Hepatocyte (in vitro differentiated cells): ENCODE results near the gene ICAM4. TPM values are rescaled to one million over a fixed set of nuclear protein-coding genes. Genes with fewer than 3 reads are reported as not detected.
"Not testable (repeated sequence)": the region's sequence is repeated elsewhere in the genome, so short reads cannot be mapped to it uniquely, and the experiment has no call there.

Experiments used
- DNase-seq: peaks from one replicate; pipeline ENCODE4 v3.0.0-alpha.2; 2016; ENCODE audit warnings: low spot score
- H2AFZ ChIP-seq: fragments of 200-600 bp; sonication (generic); 2 replicates; pipeline ENCODE4 v1.6.0; 2016; ENCODE audit warnings: antibody characterized with exemption, mild to moderate bottlenecking
- H3K27ac ChIP-seq: fragments of 200-600 bp; sonication (generic); 2 replicates; pipeline ENCODE4 v1.5.1; 2016; ENCODE audit warnings: mild to moderate bottlenecking
- H3K27me3 ChIP-seq: fragments of 200-600 bp; sonication (generic); 2 replicates; pipeline ENCODE4 v1.6.1; 2016
- H3K36me3 ChIP-seq: fragments of 200-600 bp; sonication (generic); replicated peaks from 2 replicates; pipeline ENCODE4 v1.5.1; 2016; ENCODE audit warnings: low read depth; ENCODE audit not compliant: insufficient read depth
- H3K4me1 ChIP-seq: fragments of 200-600 bp; sonication (generic); 2 replicates; pipeline ENCODE4 v1.5.1; 2016; ENCODE audit warnings: mild to moderate bottlenecking, moderate library complexity; ENCODE audit not compliant: insufficient read depth
- H3K4me2 ChIP-seq: fragments of 200-600 bp; sonication (generic); 2 replicates; pipeline ENCODE4 v1.6.0; 2016
- H3K4me3 ChIP-seq: fragments of 200-600 bp; sonication (generic); 2 replicates; pipeline ENCODE4 v1.5.1; 2016; ENCODE audit warnings: mild to moderate bottlenecking
- H3K79me2 ChIP-seq: fragments of 200-600 bp; sonication (generic); 2 replicates; pipeline ENCODE4 v1.6.0; 2017; ENCODE audit warnings: mild to moderate bottlenecking
- H3K9me2 ChIP-seq: fragments of 200-600 bp; sonication (generic); replicated peaks from 2 replicates; pipeline ENCODE4 v1.6.0; 2017; ENCODE audit warnings: mild to moderate bottlenecking; ENCODE audit not compliant: insufficient read depth
- H3K9me3 ChIP-seq: fragments of 200-600 bp; sonication (generic); 2 replicates; pipeline ENCODE4 v1.5.1; 2016; ENCODE audit warnings: low read depth, mild to moderate bottlenecking
- H4K20me1 ChIP-seq: fragments of 200-600 bp; sonication (generic); 2 replicates; pipeline ENCODE4 v1.6.0; 2016; ENCODE audit warnings: mild to moderate bottlenecking; ENCODE audit not compliant: insufficient read depth, poor library complexity, severe bottlenecking
- EZH2 ChIP-seq: fragments of 200-600 bp; sonication (generic); IDR thresholded peaks from 2 replicates; pipeline ENCODE4 v1.6.1; 2016; ENCODE audit warnings: antibody characterized with exemption, mild to moderate bottlenecking, borderline replicate concordance
- EZH2phosphoT487 ChIP-seq: fragments of 200-600 bp; sonication (generic); IDR thresholded peaks from one replicate; pipeline ENCODE4 v1.6.1; 2018; ENCODE audit warnings: antibody characterized with exemption, mild to moderate bottlenecking, low read depth, moderate library complexity; ENCODE audit not compliant: unreplicated experiment, severe bottlenecking
- WGBS: methylation state at CpG from one replicate; pipeline ENCODE4 v1.1.6; 2016; ENCODE audit warnings: low lambda C conversion rate; ENCODE audit errors: missing lambda C conversion rate; 5-methylcytosine and 5-hydroxymethylcytosine counted together
- polyA plus RNA-seq: library from polyadenylated mRNA; unstranded; fragments of >200 nt; fragmentation: Nextera tagmentation; extraction: Ambion mirVana; gene quantifications from 2 replicates; pipeline ENCODE4 v1.2.1, GENCODE V29; 2016
- small RNA-seq: library from RNA; depleted of rRNA; stranded (forward); fragments of <200 nt; gene quantifications from one replicate; pipeline ENCODE3, GENCODE V24; 2014
- total RNA-seq: library from RNA; depleted of rRNA; stranded (reverse); fragments of >200 nt; gene quantifications from 2 replicates; pipeline ENCODE4 v1.2.3, GENCODE V29; 2014
- TF ChIP-seq, protein P1 (sequence below): fragments of 200-600 bp; sonication (generic); IDR thresholded peaks from 2 replicates; pipeline ENCODE4 v1.5.1; 2016; ENCODE audit warnings: antibody characterized with exemption, mild to moderate bottlenecking; ENCODE audit not compliant: poor library complexity

Gene ICAM4
- total and polyA plus RNA-seq, 2 experiments from 2014 or later: 1.6 to 4.5 TPM

DNA sequence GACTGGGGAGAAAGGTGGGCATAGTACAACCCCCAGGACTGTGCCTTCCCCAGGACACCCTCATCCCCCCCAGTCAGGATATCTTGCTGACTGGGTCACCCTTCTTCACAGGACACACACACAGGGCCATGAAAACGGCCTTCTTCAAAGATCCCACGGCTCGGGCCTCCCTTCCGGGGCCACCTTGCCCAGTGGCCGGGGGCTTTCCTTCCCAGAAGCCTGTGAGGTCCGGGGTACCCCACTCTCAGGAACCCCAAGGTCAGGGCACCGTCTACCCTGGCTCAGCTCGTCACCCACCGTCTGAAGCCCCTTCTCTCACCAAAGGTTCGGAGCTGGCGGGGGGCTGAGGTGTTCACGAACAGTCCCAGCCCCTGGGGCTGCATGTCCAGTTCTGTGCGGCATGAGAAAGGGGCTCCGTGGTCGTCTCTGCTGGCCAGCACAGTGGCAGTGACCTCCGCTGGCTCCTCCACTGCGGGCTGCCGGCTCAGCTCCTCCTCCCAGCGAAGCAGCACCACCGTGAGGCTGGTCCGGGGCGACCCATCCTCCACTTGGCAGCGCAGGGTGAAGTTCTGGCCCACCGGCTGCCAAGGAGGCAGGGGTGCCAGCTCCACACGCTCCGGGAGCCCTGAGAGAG, 48.7 kb downstream of the ICAM4 start:
- Histone ChIP-seq H3K27me3 (no peaks in the 10 kb centered on the region), H3K79me2 (peaks cover 22% of the 10 kb centered on the region), H3K36me3 (no peaks in the 10 kb centered on the region), H3K4me3 (no peak overlapping the region), H3K27ac (no peak overlapping the region), H3K4me2 (peak overlapping the region; percentile 95), H3K9me3 (no peaks in the 10 kb centered on the region), H3K4me1 (peaks cover 8% of the 10 kb centered on the region), H4K20me1 (peaks cover 17% of the 10 kb centered on the region), H3K9me2 (no peaks in the 10 kb centered on the region), H2AFZ (peak overlapping the region; percentile 23)
- TF ChIP-seq, protein P1, sequence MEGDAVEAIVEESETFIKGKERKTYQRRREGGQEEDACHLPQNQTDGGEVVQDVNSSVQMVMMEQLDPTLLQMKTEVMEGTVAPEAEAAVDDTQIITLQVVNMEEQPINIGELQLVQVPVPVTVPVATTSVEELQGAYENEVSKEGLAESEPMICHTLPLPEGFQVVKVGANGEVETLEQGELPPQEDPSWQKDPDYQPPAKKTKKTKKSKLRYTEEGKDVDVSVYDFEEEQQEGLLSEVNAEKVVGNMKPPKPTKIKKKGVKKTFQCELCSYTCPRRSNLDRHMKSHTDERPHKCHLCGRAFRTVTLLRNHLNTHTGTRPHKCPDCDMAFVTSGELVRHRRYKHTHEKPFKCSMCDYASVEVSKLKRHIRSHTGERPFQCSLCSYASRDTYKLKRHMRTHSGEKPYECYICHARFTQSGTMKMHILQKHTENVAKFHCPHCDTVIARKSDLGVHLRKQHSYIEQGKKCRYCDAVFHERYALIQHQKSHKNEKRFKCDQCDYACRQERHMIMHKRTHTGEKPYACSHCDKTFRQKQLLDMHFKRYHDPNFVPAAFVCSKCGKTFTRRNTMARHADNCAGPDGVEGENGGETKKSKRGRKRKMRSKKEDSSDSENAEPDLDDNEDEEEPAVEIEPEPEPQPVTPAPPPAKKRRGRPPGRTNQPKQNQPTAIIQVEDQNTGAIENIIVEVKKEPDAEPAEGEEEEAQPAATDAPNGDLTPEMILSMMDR: no peak
- TF ChIP-seq EZH2phosphoT487: no peak
- TF ChIP-seq EZH2: no peak
- no peak for DNase-seq
- WGBS: 73% methylated on average over 26 of the region's 26 CpGs

DNA sequence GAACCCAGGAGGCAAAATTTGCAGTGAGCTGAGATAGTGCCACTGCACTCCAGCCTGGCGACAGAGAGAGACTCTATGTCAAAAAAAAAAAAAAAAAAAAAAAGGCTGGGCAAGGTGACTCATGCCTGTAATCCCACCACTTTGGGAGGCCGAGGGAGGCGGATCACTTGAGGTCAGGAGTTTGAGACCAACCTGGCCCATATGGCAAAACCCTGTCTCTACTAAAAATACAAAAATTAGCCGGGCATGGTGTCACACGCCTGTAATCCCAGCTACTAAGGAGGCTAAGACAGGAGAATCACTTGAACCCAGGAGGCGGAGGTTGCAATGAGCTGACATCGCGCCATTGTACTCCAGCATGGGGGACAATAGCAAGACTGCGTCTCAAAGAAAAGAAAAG, 50.0 kb downstream of the ICAM4 start:
- peaks cover 12% of the 10 kb centered on the region for H4K20me1 ChIP-seq
- not testable (repeated sequence) for H3K4me1 ChIP-seq, H3K9me3 ChIP-seq, H3K27me3 ChIP-seq, DNase-seq, H3K36me3 ChIP-seq, H3K4me2 ChIP-seq, H3K4me3 ChIP-seq, H3K27ac ChIP-seq, H3K9me2 ChIP-seq, H2AFZ ChIP-seq
- H3K79me2 ChIP-seq: peaks cover 12% of the 10 kb centered on the region
- WGBS: 79% methylated on average over 9 of the region's 9 CpGs

Small RNA genes lying within 50 kb of the gene (small RNA-seq; reads per million reads assigned to genes)
- not detected for gene AC011511.1
- gene AC011511.4: not detected

Other genes with a start within 250 kb of the ICAM4 start
- 26.0 and 28.7 TPM in 2 replicates for gene SHFL, start 200.6 kb upstream of the ICAM4 start, total RNA-seq
- gene SHFL, start 200.6 kb upstream of the ICAM4 start, polyA plus RNA-seq: 48.7 and 50.9 TPM in 2 replicates
- 3.9 and 5.9 TPM in 2 replicates for gene ANGPTL6, start 184.3 kb upstream of the ICAM4 start, total RNA-seq
- gene ANGPTL6, start 184.3 kb upstream of the ICAM4 start, polyA plus RNA-seq: 4.7 and 5.5 TPM in 2 replicates
- 15.0 and 15.5 TPM in 2 replicates for gene PPAN, start 180.6 kb upstream of the ICAM4 start, total RNA-seq
- gene PPAN, start 180.6 kb upstream of the ICAM4 start, polyA plus RNA-seq: 26.0 and 41.9 TPM in 2 replicates
- 2.7 and 3.8 TPM in 2 replicates for gene P2RY11, start 175.3 kb upstream of the ICAM4 start, total RNA-seq
- gene P2RY11, start 175.3 kb upstream of the ICAM4 start, polyA plus RNA-seq: 6.1 TPM in 2 replicates
- gene EIF3G, start 167.1 kb upstream of the ICAM4 start, total RNA-seq: 138 and 169 TPM in 2 replicates
- gene EIF3G, start 167.1 kb upstream of the ICAM4 start, polyA plus RNA-seq: 134 and 157 TPM in 2 replicates
- 35.2 and 55.2 TPM in 2 replicates for gene DNMT1, start 92.0 kb upstream of the ICAM4 start, total RNA-seq
- 62.3 and 63.5 TPM in 2 replicates for gene DNMT1, start 92.0 kb upstream of the ICAM4 start, polyA plus RNA-seq
- 14.9 and 16.1 TPM in 2 replicates for gene S1PR2, start 55.6 kb upstream of the ICAM4 start, total RNA-seq
- gene S1PR2, start 55.6 kb upstream of the ICAM4 start, polyA plus RNA-seq: 8.6 and 11.4 TPM in 2 replicates
- gene MRPL4, start 34.7 kb upstream of the ICAM4 start, total RNA-seq: 40.1 and 43.7 TPM in 2 replicates
- 51.4 and 64.1 TPM in 2 replicates for gene MRPL4, start 34.7 kb upstream of the ICAM4 start, polyA plus RNA-seq
- gene ICAM1, start 15.8 kb upstream of the ICAM4 start, total RNA-seq: 19.9 and 25.6 TPM in 2 replicates
- gene ICAM1, start 15.8 kb upstream of the ICAM4 start, polyA plus RNA-seq: 19.6 and 25.2 TPM in 2 replicates
- gene ICAM5, start 3.0 kb downstream of the ICAM4 start, total RNA-seq: 0.23 and 0.92 TPM in 2 replicates
- 0.57 and 3.3 TPM in 2 replicates for gene ICAM5, start 3.0 kb downstream of the ICAM4 start, polyA plus RNA-seq
- 2.6 and 5.8 TPM in 2 replicates for gene ZGLP1, start 22.9 kb downstream of the ICAM4 start, total RNA-seq
- 10.3 TPM in 2 replicates for gene ZGLP1, start 22.9 kb downstream of the ICAM4 start, polyA plus RNA-seq
- 16.9 and 24.9 TPM in 2 replicates for gene FDX2, start 29.1 kb downstream of the ICAM4 start, total RNA-seq
- gene FDX2, start 29.1 kb downstream of the ICAM4 start, polyA plus RNA-seq: 45.1 and 49.3 TPM in 2 replicates
- gene RAVER1, start 46.6 kb downstream of the ICAM4 start, total RNA-seq: 11.7 and 16.4 TPM in 2 replicates
- gene RAVER1, start 46.6 kb downstream of the ICAM4 start, polyA plus RNA-seq: 35.5 and 42.0 TPM in 2 replicates
- gene ICAM3, start 52.7 kb downstream of the ICAM4 start, total RNA-seq: 5.2 and 5.3 TPM in 2 replicates
- gene ICAM3, start 52.7 kb downstream of the ICAM4 start, polyA plus RNA-seq: 11.7 and 16.8 TPM in 2 replicates
- 52.4 and 63.6 TPM in 2 replicates for gene TYK2, start 93.6 kb downstream of the ICAM4 start, total RNA-seq
- 94.3 and 108 TPM in 2 replicates for gene TYK2, start 93.6 kb downstream of the ICAM4 start, polyA plus RNA-seq
- 124 and 144 TPM in 2 replicates for gene CDC37, start 116.6 kb downstream of the ICAM4 start, total RNA-seq
- gene CDC37, start 116.6 kb downstream of the ICAM4 start, polyA plus RNA-seq: 196 and 224 TPM in 2 replicates
- gene PDE4A, start 133.6 kb downstream of the ICAM4 start, total RNA-seq: 1.3 and 2.8 TPM in 2 replicates
- 4.3 and 5.8 TPM in 2 replicates for gene PDE4A, start 133.6 kb downstream of the ICAM4 start, polyA plus RNA-seq
- 47.2 and 48.2 TPM in 2 replicates for gene KEAP1, start 216.4 kb downstream of the ICAM4 start, total RNA-seq
- 44.7 and 66.8 TPM in 2 replicates for gene KEAP1, start 216.4 kb downstream of the ICAM4 start, polyA plus RNA-seq
- gene S1PR5, start 230.5 kb downstream of the ICAM4 start, total RNA-seq: 0.17 and 0.56 TPM in 2 replicates
- 0.38 and 0.75 TPM in 2 replicates for gene S1PR5, start 230.5 kb downstream of the ICAM4 start, polyA plus RNA-seq